Measurements from ENCODE around the gene PHYHD1. TPM values are rescaled to one million over a fixed set of nuclear protein-coding genes. Genes with fewer than 3 reads are reported as not detected.

Gene PHYHD1
- total and polyA plus RNA-seq, 11 donors = 14.0 to 49.0 (median 27.3) TPM

GRCh38 chr9:128905964-128906363, 14.8 kb upstream of the PHYHD1 start:
- DNase-seq (no peak), ATAC-seq (no peak)
- H3K9me3 ChIP-seq = no peaks in the 10 kb centered on the region
- H3K36me3 ChIP-seq = peaks cover 3 to 46% (median 32%) of the 10 kb centered on the region in 9 donors
- WGBS, 4 donors = 94 to 97% (median 95%) methylated on average over 7 of the region's 7 CpGs
- no peaks in the 10 kb centered on the region for H3K27me3 ChIP-seq
- intact Hi-C loops (cut with DNase I) = no loop called here
- TF ChIP-seq CTCF (IDR thresholded peaks at IDR 0.05) (no peak), POLR2A (IDR thresholded peaks at IDR 0.05) (no peak)
- H3K27ac ChIP-seq = peak overlapping the region in 2 of 12 donors; percentile 1 to 45
- H3K4me3 ChIP-seq = no peak overlapping the region
- peaks cover 3 to 65% (median 40%) of the 10 kb centered on the region in 12 donors for H3K4me1 ChIP-seq

GRCh38 chr9:128906741-128907140, 14.0 kb upstream of the PHYHD1 start:
- 12 to 32% (median 24%) methylated on average over 2 of the region's 2 CpGs for WGBS, 4 donors
- TF ChIP-seq CTCF (IDR thresholded peaks at IDR 0.05) = no peak
- TF ChIP-seq POLR2A (IDR thresholded peaks at IDR 0.05) = no peak
- Histone ChIP-seq H3K4me1 (peaks cover 3 to 67% (median 43%) of the 10 kb centered on the region in 12 donors), H3K27me3 (no peaks in the 10 kb centered on the region), H3K4me3 (no peak overlapping the region), H3K9me3 (no peaks in the 10 kb centered on the region), H3K36me3 (peaks cover 3 to 48% (median 32%) of the 10 kb centered on the region in 9 donors), H3K27ac (peak overlapping the region in 4 of 12 donors; percentile 25 to 63 (median 38))
- no peak for ATAC-seq
- DNase-seq = no peak
- intact Hi-C loops (cut with DNase I) = no loop called here

- WGBS, 4 donors = 98 to 99% (median 98%) methylated on average over 17 to 24 of the region's 24 CpGs
- H3K27ac ChIP-seq = no peak overlapping the region
- no peak overlapping the region for H3K4me3 ChIP-seq
- H3K4me1 ChIP-seq = peaks cover 6 to 69% (median 46%) of the 10 kb centered on the region in 12 donors
- no peaks in the 10 kb centered on the region for H3K9me3 ChIP-seq
- TF ChIP-seq POLR2A (IDR thresholded peaks at IDR 0.05) (no peak), CTCF (IDR thresholded peaks at IDR 0.05) (no peak)
- no peaks in the 10 kb centered on the region for H3K27me3 ChIP-seq
- H3K36me3 ChIP-seq = peaks cover 3 to 49% (median 32%) of the 10 kb centered on the region in 9 donors
- DNase-seq (no peak), ATAC-seq (no peak)
- intact Hi-C loops (cut with DNase I) = no loop called here
These were observed 12.4 kb upstream of the PHYHD1 start for GRCh38 chr9:128908372-128908771.

- peaks cover 3 to 59% (median 34%) of the 10 kb centered on the region in 9 donors for H3K36me3 ChIP-seq
- H3K27ac ChIP-seq = peak overlapping the region in 11 of 12 donors; percentile 17 to 90 (median 75)
- intact Hi-C loops (cut with DNase I) = no loop called here
- no peak overlapping the region for H3K4me3 ChIP-seq
- DNase-seq (no peak), ATAC-seq (no peak)
- WGBS, 4 donors = 83 to 94% (median 86%) methylated on average over 3 to 4 of the region's 4 CpGs
- peaks cover 6 to 75% (median 59%) of the 10 kb centered on the region in 12 donors for H3K4me1 ChIP-seq
- TF ChIP-seq POLR2A (IDR thresholded peaks at IDR 0.05) (no peak), CTCF (IDR thresholded peaks at IDR 0.05) (no peak)
- H3K27me3 ChIP-seq = no peaks in the 10 kb centered on the region
- no peaks in the 10 kb centered on the region for H3K9me3 ChIP-seq
These were observed 10.9 kb upstream of the PHYHD1 start for GRCh38 chr9:128909859-128910258.
